ENCODE results near the gene OTOF. TPM values are rescaled to one million over a fixed set of nuclear protein-coding genes. Genes with fewer than 3 reads are reported as not detected.

OTOF gene
- polyA plus RNA-seq, 3 donors: 0.51 TPM; not detected in 2

DNA sequence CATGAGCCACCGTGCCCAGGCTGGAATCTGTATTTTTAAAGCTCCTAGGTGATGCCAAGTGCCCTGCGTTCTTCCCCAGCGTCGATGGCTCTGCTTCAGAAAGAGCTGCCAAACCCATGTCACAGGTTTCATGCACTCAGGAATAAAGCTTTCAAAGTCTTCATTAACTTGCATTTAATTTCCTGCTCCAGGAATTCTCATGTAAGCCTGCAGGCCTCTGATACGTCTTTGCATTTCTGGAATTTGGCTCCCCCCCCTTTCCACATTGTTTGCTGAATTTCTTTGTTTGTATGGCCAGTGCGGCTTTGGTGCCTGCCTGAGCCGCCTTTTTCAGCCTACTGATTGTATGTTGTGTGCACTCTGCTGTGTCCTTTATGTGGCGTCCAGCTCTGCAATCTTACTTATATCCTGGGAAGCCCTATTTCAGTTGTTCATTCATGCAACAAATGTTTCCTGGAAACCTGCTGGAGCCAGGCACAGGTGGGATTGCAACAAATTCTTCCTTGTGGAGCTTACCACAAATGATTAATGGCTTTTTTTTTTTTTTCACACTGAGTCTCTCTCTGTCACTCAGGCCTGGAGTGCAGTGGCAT lies 17.9 kb upstream of the OTOF start:
- H3K27me3 ChIP-seq (ENCODE audit: control insufficient read depth in 2 of 2, insufficient read depth in 2 of 2, low read length in 2 of 2): no peaks in the 10 kb centered on the region
- WGBS (ENCODE audit: insufficient coverage): 100% methylated on average over 4 of the region's 8 CpGs
- Mint-ChIP-seq H3K27me3 (ENCODE audit: low read depth in 3 of 3) (peaks cover 3 to 5% (median 4%) of the 10 kb centered on the region in 3 donors), H3K27ac (peak overlapping the region in 1 of 7 donors; percentile 41), H3K9me3 (peaks cover 0 to 3% (median 1%) of the 10 kb centered on the region in 7 donors), H3K36me3 (no peaks in the 10 kb centered on the region), H3K4me1 (peaks cover 6% of the 10 kb centered on the region), H3K4me3 (no peak overlapping the region)
- no peak overlapping the region for H3K4me2 ChIP-seq (replicated peaks; ENCODE audit: extremely low read depth, low read length, poor library complexity, severe bottlenecking)
- H3K27ac ChIP-seq (ENCODE audit: low read depth in 1 of 2, low read length in 2 of 2): no peak overlapping the region
- no peaks in the 10 kb centered on the region for H3K36me3 ChIP-seq (replicated peaks in 1 of 2; ENCODE audit: control insufficient read depth in 1 of 2, insufficient read depth in 2 of 2, low read length in 2 of 2)
- no peak for DNase-seq
- peaks cover 17 to 19% of the 10 kb centered on the region in 2 donors for H3K4me1 ChIP-seq (ENCODE audit: control insufficient read depth in 1 of 2, insufficient read depth in 2 of 2, low read length in 2 of 2)
- TF ChIP-seq, protein P1, sequence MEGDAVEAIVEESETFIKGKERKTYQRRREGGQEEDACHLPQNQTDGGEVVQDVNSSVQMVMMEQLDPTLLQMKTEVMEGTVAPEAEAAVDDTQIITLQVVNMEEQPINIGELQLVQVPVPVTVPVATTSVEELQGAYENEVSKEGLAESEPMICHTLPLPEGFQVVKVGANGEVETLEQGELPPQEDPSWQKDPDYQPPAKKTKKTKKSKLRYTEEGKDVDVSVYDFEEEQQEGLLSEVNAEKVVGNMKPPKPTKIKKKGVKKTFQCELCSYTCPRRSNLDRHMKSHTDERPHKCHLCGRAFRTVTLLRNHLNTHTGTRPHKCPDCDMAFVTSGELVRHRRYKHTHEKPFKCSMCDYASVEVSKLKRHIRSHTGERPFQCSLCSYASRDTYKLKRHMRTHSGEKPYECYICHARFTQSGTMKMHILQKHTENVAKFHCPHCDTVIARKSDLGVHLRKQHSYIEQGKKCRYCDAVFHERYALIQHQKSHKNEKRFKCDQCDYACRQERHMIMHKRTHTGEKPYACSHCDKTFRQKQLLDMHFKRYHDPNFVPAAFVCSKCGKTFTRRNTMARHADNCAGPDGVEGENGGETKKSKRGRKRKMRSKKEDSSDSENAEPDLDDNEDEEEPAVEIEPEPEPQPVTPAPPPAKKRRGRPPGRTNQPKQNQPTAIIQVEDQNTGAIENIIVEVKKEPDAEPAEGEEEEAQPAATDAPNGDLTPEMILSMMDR (IDR thresholded peaks at IDR 0.05): no peak
- H3K79me2 ChIP-seq (ENCODE audit: insufficient read depth, low read length): no peaks in the 10 kb centered on the region
- H4K20me1 ChIP-seq (ENCODE audit: insufficient read depth, low read length): no peaks in the 10 kb centered on the region
- no peak overlapping the region for H2AFZ ChIP-seq (ENCODE audit: insufficient read depth, low read depth, low read length, poor library complexity, severe bottlenecking)
- H3K4me3 ChIP-seq (replicated peaks in 1 of 3; ENCODE audit: low read depth in 2 of 3, low read length in 3 of 3): no peak overlapping the region
- intact Hi-C loops (cut with micrococcal nuclease): no loop called here
- no peaks in the 10 kb centered on the region for H3K9me3 ChIP-seq (replicated peaks in 1 of 2; ENCODE audit: control insufficient read depth in 1 of 2, insufficient read depth in 1 of 2, low read length in 2 of 2)
- no peak overlapping the region for H3K9ac ChIP-seq (ENCODE audit: insufficient read depth, low read length, poor library complexity, severe bottlenecking)

DNA sequence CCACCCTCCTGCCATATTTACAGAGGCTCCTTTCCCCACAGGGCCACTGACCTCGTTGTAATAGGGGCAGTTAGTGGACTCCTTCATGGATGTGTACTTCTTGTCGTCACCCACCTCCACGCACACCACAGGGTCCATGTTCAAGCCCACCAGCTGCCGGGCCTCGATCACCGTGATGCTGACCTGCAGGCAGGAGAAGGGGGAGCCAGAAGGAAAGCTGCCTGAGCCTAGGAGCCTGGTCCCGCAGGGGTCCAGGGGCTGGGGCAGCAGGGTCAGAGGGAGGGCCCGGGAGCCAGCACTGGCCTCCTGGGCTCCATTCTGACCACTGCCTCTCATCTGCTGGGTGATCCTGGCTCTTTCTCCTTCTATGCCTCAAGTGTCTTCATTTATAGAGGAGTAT lies 17.0 kb upstream of the OTOF start:
- Histone ChIP-seq H3K27ac (ENCODE audit: low read depth in 1 of 2, low read length in 2 of 2) (no peak overlapping the region), H3K9me3 (replicated peaks in 1 of 2; ENCODE audit: control insufficient read depth in 1 of 2, insufficient read depth in 1 of 2, low read length in 2 of 2) (no peaks in the 10 kb centered on the region), H3K4me1 (ENCODE audit: control insufficient read depth in 1 of 2, insufficient read depth in 2 of 2, low read length in 2 of 2) (peaks cover 17 to 19% of the 10 kb centered on the region in 2 donors), H3K4me2 (replicated peaks; ENCODE audit: extremely low read depth, low read length, poor library complexity, severe bottlenecking) (no peak overlapping the region), H4K20me1 (ENCODE audit: insufficient read depth, low read length) (no peaks in the 10 kb centered on the region), H3K36me3 (replicated peaks in 1 of 2; ENCODE audit: control insufficient read depth in 1 of 2, insufficient read depth in 2 of 2, low read length in 2 of 2) (no peaks in the 10 kb centered on the region), H2AFZ (ENCODE audit: insufficient read depth, low read depth, low read length, poor library complexity, severe bottlenecking) (no peak overlapping the region), H3K9ac (ENCODE audit: insufficient read depth, low read length, poor library complexity, severe bottlenecking) (no peak overlapping the region), H3K27me3 (ENCODE audit: control insufficient read depth in 2 of 2, insufficient read depth in 2 of 2, low read length in 2 of 2) (no peaks in the 10 kb centered on the region), H3K4me3 (replicated peaks in 1 of 3; ENCODE audit: low read depth in 2 of 3, low read length in 3 of 3) (no peak overlapping the region), H3K79me2 (ENCODE audit: insufficient read depth, low read length) (no peaks in the 10 kb centered on the region)
- intact Hi-C loops (cut with micrococcal nuclease): no loop called here
- Mint-ChIP-seq H3K9me3 (peaks cover 0 to 3% (median 1%) of the 10 kb centered on the region in 7 donors), H3K4me3 (no peak overlapping the region), H3K36me3 (no peaks in the 10 kb centered on the region), H3K27ac (no peak overlapping the region), H3K27me3 (ENCODE audit: low read depth in 3 of 3) (peaks cover 3 to 5% (median 4%) of the 10 kb centered on the region in 3 donors), H3K4me1 (peaks cover 6% of the 10 kb centered on the region)
- no peak for DNase-seq
- TF ChIP-seq, protein P1 (IDR thresholded peaks at IDR 0.05): no peak
- 100% methylated on average over 5 of the region's 8 CpGs for WGBS (ENCODE audit: insufficient coverage)

All from CD14-positive monocyte (primary cell).